OCI-LY1 (cell line): ENCODE measurements around the gene RAB30.

Experiments
- EZH2 ChIP-seq: fragments of 200-600 bp; sonication (generic), shearing (Covaris generic); IDR thresholded peaks from 2 replicates; pipeline ENCODE4 v1.8.0; 2017; ENCODE audit warnings: borderline replicate concordance, mixed run types, mild to moderate bottlenecking, antibody characterized with exemption, low read length, moderate library complexity, mixed read lengths
- TF ChIP-seq, protein P1 (sequence below): fragments of 200-600 bp; sonication (generic), shearing (Covaris generic); IDR thresholded peaks from 2 replicates; pipeline ENCODE4 v1.5.1; 2017; ENCODE audit warnings: mild to moderate bottlenecking, antibody characterized with exemption, low read length, moderate library complexity, mixed read lengths

DNA sequence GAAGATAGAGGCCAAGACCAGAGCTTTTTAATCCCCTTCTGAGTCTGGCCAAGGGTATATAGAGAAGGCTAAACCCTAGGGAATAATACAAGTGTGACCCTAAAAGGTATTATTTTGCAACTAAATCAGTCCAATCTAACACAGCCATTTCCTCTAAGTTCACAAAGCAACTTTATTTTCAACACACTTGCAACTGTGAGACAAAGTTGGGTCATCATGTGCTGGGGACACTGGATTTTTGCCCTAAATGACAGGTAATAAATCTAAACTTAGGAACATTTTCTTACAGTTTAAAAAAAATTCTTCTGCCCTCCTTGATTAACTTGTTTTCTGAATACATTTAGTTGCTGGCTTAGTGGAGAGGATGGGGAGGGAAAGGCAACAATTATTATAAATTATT is 91.9 kb downstream of the RAB30 start:
- TF ChIP-seq, protein P1, sequence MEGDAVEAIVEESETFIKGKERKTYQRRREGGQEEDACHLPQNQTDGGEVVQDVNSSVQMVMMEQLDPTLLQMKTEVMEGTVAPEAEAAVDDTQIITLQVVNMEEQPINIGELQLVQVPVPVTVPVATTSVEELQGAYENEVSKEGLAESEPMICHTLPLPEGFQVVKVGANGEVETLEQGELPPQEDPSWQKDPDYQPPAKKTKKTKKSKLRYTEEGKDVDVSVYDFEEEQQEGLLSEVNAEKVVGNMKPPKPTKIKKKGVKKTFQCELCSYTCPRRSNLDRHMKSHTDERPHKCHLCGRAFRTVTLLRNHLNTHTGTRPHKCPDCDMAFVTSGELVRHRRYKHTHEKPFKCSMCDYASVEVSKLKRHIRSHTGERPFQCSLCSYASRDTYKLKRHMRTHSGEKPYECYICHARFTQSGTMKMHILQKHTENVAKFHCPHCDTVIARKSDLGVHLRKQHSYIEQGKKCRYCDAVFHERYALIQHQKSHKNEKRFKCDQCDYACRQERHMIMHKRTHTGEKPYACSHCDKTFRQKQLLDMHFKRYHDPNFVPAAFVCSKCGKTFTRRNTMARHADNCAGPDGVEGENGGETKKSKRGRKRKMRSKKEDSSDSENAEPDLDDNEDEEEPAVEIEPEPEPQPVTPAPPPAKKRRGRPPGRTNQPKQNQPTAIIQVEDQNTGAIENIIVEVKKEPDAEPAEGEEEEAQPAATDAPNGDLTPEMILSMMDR = no peak
- TF ChIP-seq EZH2 = no peak
